Endothelial cell (in vitro differentiated cells): Measurements from ENCODE around the gene LSM10. TPM values are rescaled to one million over a fixed set of nuclear protein-coding genes. Genes with fewer than 3 reads are reported as not detected.

ENCODE experiments used
- DNase-seq: peaks from one replicate; pipeline ENCODE4 v3.0.0; 2021; ENCODE audit warnings: low spot score
- H3K27ac Mint-ChIP-seq: one replicate; pipeline ENCODE4 v1.8.0; 2021; ENCODE audit warnings: mixed read lengths, inconsistent platforms; ENCODE audit not compliant: unreplicated experiment
- H3K27me3 Mint-ChIP-seq: one replicate; pipeline ENCODE4 v1.8.0; 2021; ENCODE audit warnings: mild to moderate bottlenecking, moderate library complexity, mixed read lengths, inconsistent platforms; ENCODE audit not compliant: unreplicated experiment
- H3K36me3 Mint-ChIP-seq: one replicate; pipeline ENCODE4 v1.8.0; 2021; ENCODE audit warnings: mild to moderate bottlenecking, low read depth, mixed read lengths, inconsistent platforms; ENCODE audit not compliant: unreplicated experiment
- H3K4me1 Mint-ChIP-seq: one replicate; pipeline ENCODE4 v1.8.0; 2021; ENCODE audit warnings: mild to moderate bottlenecking, mixed read lengths, inconsistent platforms; ENCODE audit not compliant: unreplicated experiment
- H3K4me3 Mint-ChIP-seq: one replicate; pipeline ENCODE4 v1.8.0; 2021; ENCODE audit warnings: mild to moderate bottlenecking, mixed read lengths, inconsistent platforms; ENCODE audit not compliant: unreplicated experiment
- H3K9me3 Mint-ChIP-seq: one replicate; pipeline ENCODE4 v1.8.0; 2021; ENCODE audit warnings: mixed read lengths, inconsistent platforms; ENCODE audit not compliant: unreplicated experiment
- CTCF ChIP-seq: fragments of 200-600 bp; sonication (generic); IDR thresholded peaks from one replicate; pipeline ENCODE4 v1.5.0; 2021; ENCODE audit warnings: antibody characterized with exemption; ENCODE audit not compliant: unreplicated experiment
- long read RNA-seq: library from polyadenylated mRNA; unstranded; transcript quantifications from one replicate; pipeline ENCODE4 v2.0.0, GENCODE V29; 2020; ENCODE audit not compliant: unreplicated experiment
- total RNA-seq: library from RNA; stranded (reverse); fragmentation: NEBNext Ultra II Directional; extraction: Animal tissue kit (Norgen Biotek cat#: 25700); gene quantifications from one replicate; pipeline ENCODE4 v1.2.1, GENCODE V29; 2021; ENCODE audit not compliant: unreplicated experiment

LSM10 gene
- total RNA-seq, result 22.3 TPM
- long read RNA-seq, transcript LSM10-201 (2 exons, 850 nt), result major isoform, 16 of 18 reads
- long read RNA-seq, partial matches to known transcripts, result 0 of 18 reads
- long read RNA-seq, other reads (novel, unspliced or antisense), result 2 of 18 reads

GRCh38 chr1:36397378-36398230 lies at the start of gene LSM10:
Gene LSM10 (minus strand): TSS chr1:36397908. CDS start chr1:36394129, 3,779 bp downstream.
- peak; percentile 89 for DNase-seq
- Mint-ChIP-seq H3K4me1 (peaks cover 22% of the 10 kb centered on the region), H3K27me3 (peaks cover 5% of the 10 kb centered on the region), H3K9me3 (no peaks in the 10 kb centered on the region), H3K4me3 (peak within 1 kb of the TSS; percentile 98), H3K27ac (peak within 1 kb of the TSS; percentile 93), H3K36me3 (peaks cover 11% of the 10 kb centered on the region)
- TF ChIP-seq CTCF, result no peak

GRCh38 chr1:36447450-36447849 lies 49.7 kb upstream of the LSM10 start:
- H3K4me3 Mint-ChIP-seq, result no peak overlapping the region
- H3K4me1 Mint-ChIP-seq, result peaks cover 27% of the 10 kb centered on the region
- H3K9me3 Mint-ChIP-seq, result no peaks in the 10 kb centered on the region
- no peak for TF ChIP-seq CTCF
- H3K36me3 Mint-ChIP-seq, result peaks cover 4% of the 10 kb centered on the region
- no peak for DNase-seq
- no peak overlapping the region for H3K27ac Mint-ChIP-seq
- peaks cover 5% of the 10 kb centered on the region for H3K27me3 Mint-ChIP-seq

GRCh38 chr1:36446746-36447145 lies 49.0 kb upstream of the LSM10 start:
- Mint-ChIP-seq H3K27me3 (peaks cover 5% of the 10 kb centered on the region), H3K27ac (no peak overlapping the region), H3K36me3 (peaks cover 4% of the 10 kb centered on the region), H3K4me1 (peaks cover 25% of the 10 kb centered on the region), H3K4me3 (no peak overlapping the region), H3K9me3 (no peaks in the 10 kb centered on the region)
- no peak for TF ChIP-seq CTCF
- no peak for DNase-seq

- peaks cover under 1% of the 10 kb centered on the region for H3K36me3 Mint-ChIP-seq
- H3K9me3 Mint-ChIP-seq, result no peaks in the 10 kb centered on the region
- TF ChIP-seq CTCF, result no peak
- H3K27ac Mint-ChIP-seq, result no peak overlapping the region
- H3K4me3 Mint-ChIP-seq, result no peak overlapping the region
- H3K4me1 Mint-ChIP-seq, result peaks cover 20% of the 10 kb centered on the region
- H3K27me3 Mint-ChIP-seq, result peaks cover under 1% of the 10 kb centered on the region
- DNase-seq, result peak; percentile 50
Measured at GRCh38 chr1:36446271-36446670, 48.6 kb upstream of the LSM10 start.

GRCh38 chr1:36443297-36443696 lies 45.6 kb upstream of the LSM10 start:
- TF ChIP-seq CTCF, result no peak
- Mint-ChIP-seq H3K9me3 (no peaks in the 10 kb centered on the region), H3K4me3 (no peak overlapping the region)

More at GRCh38 chr1:36443297-36443696, 45.6 kb upstream of the LSM10 start:
- no peaks in the 10 kb centered on the region for H3K36me3 Mint-ChIP-seq
- DNase-seq, result no peak
- H3K4me1 Mint-ChIP-seq, result peaks cover 4% of the 10 kb centered on the region
- H3K27me3 Mint-ChIP-seq, result no peaks in the 10 kb centered on the region
- no peak overlapping the region for H3K27ac Mint-ChIP-seq
